LNCAP (cell line): ENCODE measurements around the gene MYBPH.

Experiments used
- CTCF ChIP-seq: fragments of 450-650 bp; IDR thresholded peaks from 2 replicates; pipeline ENCODE4 v1.5.1; 2017; ENCODE audit warnings: mild to moderate bottlenecking

MYBPH gene

GRCh38 chr1:203199481-203199815 lies 23.8 kb upstream of the MYBPH start:
- no peak for TF ChIP-seq CTCF

- no peak for TF ChIP-seq CTCF
These were observed 23.4 kb upstream of the MYBPH start for GRCh38 chr1:203199002-203199401.

- no peak for TF ChIP-seq CTCF
These were observed 22.0 kb upstream of the MYBPH start for GRCh38 chr1:203197625-203198024.

- TF ChIP-seq CTCF: no peak
These were observed 20.7 kb upstream of the MYBPH start for GRCh38 chr1:203196371-203196770.

GRCh38 chr1:203190949-203191348 lies 15.3 kb upstream of the MYBPH start:
- no peak for TF ChIP-seq CTCF

GRCh38 chr1:203189951-203190352 lies 14.3 kb upstream of the MYBPH start:
- TF ChIP-seq CTCF: no peak

GRCh38 chr1:203188686-203189232 lies 13.1 kb upstream of the MYBPH start:
- TF ChIP-seq CTCF: no peak

- no peak for TF ChIP-seq CTCF
These were observed 12.2 kb upstream of the MYBPH start for GRCh38 chr1:203187689-203188264.
